PC-3 (cell line): ENCODE results near the gene CTNNA2.

Experiments
- EZH2 ChIP-seq: fragments of 300-600 bp; sonication (generic); IDR thresholded peaks from one replicate; pipeline ENCODE4 v1.6.1; 2017; ENCODE audit warnings: antibody characterized with exemption, mild to moderate bottlenecking, low read length; ENCODE audit not compliant: unreplicated experiment
- EZH2phosphoT487 ChIP-seq: fragments of 300-600 bp; sonication (generic); IDR thresholded peaks from 2 replicates; pipeline ENCODE4 v1.6.1; 2018; ENCODE audit warnings: mild to moderate bottlenecking, antibody characterized with exemption, low read length, borderline replicate concordance
- TF ChIP-seq, protein P1 (sequence below): fragments of 300-600 bp; sonication (generic); conservative IDR thresholded peaks from 2 replicates; pipeline ENCODE4 v1.5.1; 2017; ENCODE audit warnings: antibody characterized with exemption, low read depth, mild to moderate bottlenecking, low read length

GRCh38 chr2:79899196-79899595 is 386.3 kb downstream of the CTNNA2 start:
- TF ChIP-seq, protein P1, sequence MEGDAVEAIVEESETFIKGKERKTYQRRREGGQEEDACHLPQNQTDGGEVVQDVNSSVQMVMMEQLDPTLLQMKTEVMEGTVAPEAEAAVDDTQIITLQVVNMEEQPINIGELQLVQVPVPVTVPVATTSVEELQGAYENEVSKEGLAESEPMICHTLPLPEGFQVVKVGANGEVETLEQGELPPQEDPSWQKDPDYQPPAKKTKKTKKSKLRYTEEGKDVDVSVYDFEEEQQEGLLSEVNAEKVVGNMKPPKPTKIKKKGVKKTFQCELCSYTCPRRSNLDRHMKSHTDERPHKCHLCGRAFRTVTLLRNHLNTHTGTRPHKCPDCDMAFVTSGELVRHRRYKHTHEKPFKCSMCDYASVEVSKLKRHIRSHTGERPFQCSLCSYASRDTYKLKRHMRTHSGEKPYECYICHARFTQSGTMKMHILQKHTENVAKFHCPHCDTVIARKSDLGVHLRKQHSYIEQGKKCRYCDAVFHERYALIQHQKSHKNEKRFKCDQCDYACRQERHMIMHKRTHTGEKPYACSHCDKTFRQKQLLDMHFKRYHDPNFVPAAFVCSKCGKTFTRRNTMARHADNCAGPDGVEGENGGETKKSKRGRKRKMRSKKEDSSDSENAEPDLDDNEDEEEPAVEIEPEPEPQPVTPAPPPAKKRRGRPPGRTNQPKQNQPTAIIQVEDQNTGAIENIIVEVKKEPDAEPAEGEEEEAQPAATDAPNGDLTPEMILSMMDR: no peak
- no peak for TF ChIP-seq EZH2
- no peak for TF ChIP-seq EZH2phosphoT487
